Hepatocyte (in vitro differentiated cells): ENCODE data around the gene GPR89B. TPM values are rescaled to one million over a fixed set of nuclear protein-coding genes. Genes with fewer than 3 reads are reported as not detected.

ENCODE experiments used
- DNase-seq: peaks from one replicate; pipeline ENCODE4 v3.0.0-alpha.2; 2016; ENCODE audit warnings: low spot score
- H2AFZ ChIP-seq: fragments of 200-600 bp; sonication (generic); 2 replicates; pipeline ENCODE4 v1.6.0; 2016; ENCODE audit warnings: antibody characterized with exemption, mild to moderate bottlenecking
- H3K27ac ChIP-seq: fragments of 200-600 bp; sonication (generic); 2 replicates; pipeline ENCODE4 v1.5.1; 2016; ENCODE audit warnings: mild to moderate bottlenecking
- H3K27me3 ChIP-seq: fragments of 200-600 bp; sonication (generic); 2 replicates; pipeline ENCODE4 v1.6.1; 2016
- H3K36me3 ChIP-seq: fragments of 200-600 bp; sonication (generic); replicated peaks from 2 replicates; pipeline ENCODE4 v1.5.1; 2016; ENCODE audit warnings: low read depth; ENCODE audit not compliant: insufficient read depth
- H3K4me1 ChIP-seq: fragments of 200-600 bp; sonication (generic); 2 replicates; pipeline ENCODE4 v1.5.1; 2016; ENCODE audit warnings: mild to moderate bottlenecking, moderate library complexity; ENCODE audit not compliant: insufficient read depth
- H3K4me2 ChIP-seq: fragments of 200-600 bp; sonication (generic); 2 replicates; pipeline ENCODE4 v1.6.0; 2016
- H3K4me3 ChIP-seq: fragments of 200-600 bp; sonication (generic); 2 replicates; pipeline ENCODE4 v1.5.1; 2016; ENCODE audit warnings: mild to moderate bottlenecking
- H3K79me2 ChIP-seq: fragments of 200-600 bp; sonication (generic); 2 replicates; pipeline ENCODE4 v1.6.0; 2017; ENCODE audit warnings: mild to moderate bottlenecking
- H3K9me2 ChIP-seq: fragments of 200-600 bp; sonication (generic); replicated peaks from 2 replicates; pipeline ENCODE4 v1.6.0; 2017; ENCODE audit warnings: mild to moderate bottlenecking; ENCODE audit not compliant: insufficient read depth
- H3K9me3 ChIP-seq: fragments of 200-600 bp; sonication (generic); 2 replicates; pipeline ENCODE4 v1.5.1; 2016; ENCODE audit warnings: low read depth, mild to moderate bottlenecking
- H4K20me1 ChIP-seq: fragments of 200-600 bp; sonication (generic); 2 replicates; pipeline ENCODE4 v1.6.0; 2016; ENCODE audit warnings: mild to moderate bottlenecking; ENCODE audit not compliant: insufficient read depth, poor library complexity, severe bottlenecking
- EZH2 ChIP-seq: fragments of 200-600 bp; sonication (generic); IDR thresholded peaks from 2 replicates; pipeline ENCODE4 v1.6.1; 2016; ENCODE audit warnings: antibody characterized with exemption, mild to moderate bottlenecking, borderline replicate concordance
- EZH2phosphoT487 ChIP-seq: fragments of 200-600 bp; sonication (generic); IDR thresholded peaks from one replicate; pipeline ENCODE4 v1.6.1; 2018; ENCODE audit warnings: antibody characterized with exemption, mild to moderate bottlenecking, low read depth, moderate library complexity; ENCODE audit not compliant: unreplicated experiment, severe bottlenecking
- whole genome bisulfite sequencing: methylation state at CpG from one replicate; pipeline ENCODE4 v1.1.6; 2016; ENCODE audit warnings: low lambda C conversion rate; ENCODE audit errors: missing lambda C conversion rate; 5-methylcytosine and 5-hydroxymethylcytosine counted together
- polyA plus RNA-seq: library from polyadenylated mRNA; unstranded; fragments of >200 nt; fragmentation: Nextera tagmentation; extraction: Ambion mirVana; gene quantifications from 2 replicates; pipeline ENCODE4 v1.2.1, GENCODE V29; 2016
- total RNA-seq: library from RNA; depleted of rRNA; stranded (reverse); fragments of >200 nt; gene quantifications from 2 replicates; pipeline ENCODE4 v1.2.3, GENCODE V29; 2014
- TF ChIP-seq, protein P1 (sequence below): fragments of 200-600 bp; sonication (generic); IDR thresholded peaks from 2 replicates; pipeline ENCODE4 v1.5.1; 2016; ENCODE audit warnings: antibody characterized with exemption, mild to moderate bottlenecking; ENCODE audit not compliant: poor library complexity

The GPR89B gene
- total and polyA plus RNA-seq, 2 experiments from 2014 or later: 16.3 to 32.4 TPM

DNA sequence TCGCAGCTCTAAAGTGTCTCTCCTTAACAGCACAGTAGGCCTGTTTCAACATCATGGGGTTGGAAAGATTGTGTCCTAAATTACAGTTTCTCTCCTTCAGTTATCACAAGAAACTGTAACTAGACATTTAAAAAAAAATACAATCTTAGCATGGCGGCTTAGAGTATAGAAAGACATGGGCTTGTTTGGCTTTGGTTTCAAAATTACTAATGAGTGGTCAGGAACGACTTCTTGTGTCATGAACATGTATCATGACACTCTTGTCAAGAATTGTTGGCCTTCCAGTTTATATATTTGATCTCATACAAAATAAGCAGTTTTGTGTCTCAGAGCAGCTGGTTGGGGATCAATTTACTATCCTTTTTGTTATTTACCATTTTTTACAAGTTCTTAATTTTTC lies 23.5 kb upstream of the GPR89B start:
- Histone ChIP-seq H3K79me2 (no peaks in the 10 kb centered on the region), H2AFZ (no peak overlapping the region), H3K4me3 (no peak overlapping the region), H3K4me1 (no peaks in the 10 kb centered on the region), H3K9me2 (no peaks in the 10 kb centered on the region), H3K9me3 (no peaks in the 10 kb centered on the region), H4K20me1 (no peaks in the 10 kb centered on the region), H3K27me3 (no peaks in the 10 kb centered on the region), H3K27ac (no peak overlapping the region), H3K36me3 (no peaks in the 10 kb centered on the region), H3K4me2 (no peak overlapping the region)
- no peak for DNase-seq
- TF ChIP-seq EZH2: no peak
- TF ChIP-seq, protein P1, sequence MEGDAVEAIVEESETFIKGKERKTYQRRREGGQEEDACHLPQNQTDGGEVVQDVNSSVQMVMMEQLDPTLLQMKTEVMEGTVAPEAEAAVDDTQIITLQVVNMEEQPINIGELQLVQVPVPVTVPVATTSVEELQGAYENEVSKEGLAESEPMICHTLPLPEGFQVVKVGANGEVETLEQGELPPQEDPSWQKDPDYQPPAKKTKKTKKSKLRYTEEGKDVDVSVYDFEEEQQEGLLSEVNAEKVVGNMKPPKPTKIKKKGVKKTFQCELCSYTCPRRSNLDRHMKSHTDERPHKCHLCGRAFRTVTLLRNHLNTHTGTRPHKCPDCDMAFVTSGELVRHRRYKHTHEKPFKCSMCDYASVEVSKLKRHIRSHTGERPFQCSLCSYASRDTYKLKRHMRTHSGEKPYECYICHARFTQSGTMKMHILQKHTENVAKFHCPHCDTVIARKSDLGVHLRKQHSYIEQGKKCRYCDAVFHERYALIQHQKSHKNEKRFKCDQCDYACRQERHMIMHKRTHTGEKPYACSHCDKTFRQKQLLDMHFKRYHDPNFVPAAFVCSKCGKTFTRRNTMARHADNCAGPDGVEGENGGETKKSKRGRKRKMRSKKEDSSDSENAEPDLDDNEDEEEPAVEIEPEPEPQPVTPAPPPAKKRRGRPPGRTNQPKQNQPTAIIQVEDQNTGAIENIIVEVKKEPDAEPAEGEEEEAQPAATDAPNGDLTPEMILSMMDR: no peak
- TF ChIP-seq EZH2phosphoT487: no peak
- WGBS: 88% methylated on average over 3 of the region's 3 CpGs

DNA sequence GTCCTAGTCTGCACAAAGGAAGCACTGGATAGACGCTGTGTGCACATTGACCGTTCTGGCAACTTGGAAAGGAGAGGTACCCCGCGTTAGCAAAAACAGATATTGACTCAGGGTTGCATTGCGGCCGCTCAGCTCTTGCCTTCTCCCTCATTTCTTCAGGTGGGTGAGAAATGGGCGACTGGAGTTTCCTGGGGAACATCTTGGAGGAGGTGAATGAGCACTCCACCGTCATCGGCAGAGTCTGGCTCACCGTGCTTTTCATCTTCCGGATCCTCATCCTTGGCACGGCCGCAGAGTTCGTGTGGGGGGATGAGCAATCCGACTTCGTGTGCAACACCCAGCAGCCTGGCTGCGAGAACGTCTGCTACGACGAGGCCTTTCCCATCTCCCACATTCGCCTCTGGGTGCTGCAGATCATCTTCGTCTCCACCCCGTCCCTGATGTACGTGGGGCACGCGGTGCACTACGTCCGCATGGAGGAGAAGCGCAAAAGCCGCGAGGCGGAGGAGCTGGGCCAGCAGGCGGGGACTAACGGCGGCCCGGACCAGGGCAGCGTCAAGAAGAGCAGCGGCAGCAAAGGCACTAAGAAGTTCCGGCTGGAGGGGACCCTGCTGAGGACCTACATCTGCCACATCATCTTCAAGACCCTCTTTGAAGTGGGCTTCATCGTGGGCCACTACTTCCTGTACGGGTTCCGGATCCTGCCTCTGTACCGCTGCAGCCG lies 20.3 kb upstream of the GPR89B start:
- no peaks in the 10 kb centered on the region for H3K4me1 ChIP-seq
- no peaks in the 10 kb centered on the region for H3K27me3 ChIP-seq
- no peak overlapping the region for H3K27ac ChIP-seq

DNA sequence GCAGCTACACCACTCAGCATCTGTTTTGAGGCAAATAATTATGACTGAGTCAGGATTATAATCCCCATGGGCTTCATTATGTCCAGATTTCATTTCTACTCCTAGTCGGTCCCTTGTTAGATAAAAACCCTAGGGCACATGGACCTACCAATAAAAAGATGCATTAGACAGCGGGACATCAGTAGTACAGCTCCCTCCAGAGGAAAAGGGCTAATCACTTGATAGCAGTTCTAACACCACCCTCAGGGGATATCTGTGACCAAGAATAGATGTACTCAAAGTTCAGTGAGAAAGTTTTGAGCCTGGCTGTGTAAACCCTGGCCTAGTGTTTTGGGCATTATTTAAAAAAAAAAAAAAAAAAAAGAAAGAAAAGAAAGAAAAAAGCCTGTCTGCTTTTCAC lies 15.7 kb upstream of the GPR89B start:
- Histone ChIP-seq H3K4me3 (no peak overlapping the region), H3K9me3 (no peaks in the 10 kb centered on the region), H3K79me2 (no peaks in the 10 kb centered on the region), H3K9me2 (no peaks in the 10 kb centered on the region), H2AFZ (no peak overlapping the region), H3K27ac (no peak overlapping the region), H3K27me3 (no peaks in the 10 kb centered on the region), H4K20me1 (no peaks in the 10 kb centered on the region), H3K4me1 (no peaks in the 10 kb centered on the region), H3K36me3 (no peaks in the 10 kb centered on the region), H3K4me2 (no peak overlapping the region)
- DNase-seq: no peak
- TF ChIP-seq, protein P1: no peak
- TF ChIP-seq EZH2phosphoT487 (no peak), EZH2 (no peak)
- 45% methylated on average over 2 of the region's 2 CpGs for WGBS

More for the DNA sequence above, 20.3 kb upstream of the GPR89B start:
- Histone ChIP-seq H3K4me3 (no peak overlapping the region), H3K9me3 (no peaks in the 10 kb centered on the region), H3K9me2 (no peaks in the 10 kb centered on the region), H2AFZ (no peak overlapping the region), H3K36me3 (no peaks in the 10 kb centered on the region), H3K79me2 (no peaks in the 10 kb centered on the region), H3K4me2 (no peak overlapping the region), H4K20me1 (no peaks in the 10 kb centered on the region)
- TF ChIP-seq EZH2phosphoT487 (no peak), EZH2 (no peak)
- TF ChIP-seq, protein P1: no peak
- no peak for DNase-seq
- 96% methylated on average over 43 of the region's 44 CpGs for WGBS
